Measurements from ENCODE around the gene PPP4R4. TPM values are rescaled to one million over a fixed set of nuclear protein-coding genes. Genes with fewer than 3 reads are reported as not detected.
"Not testable (repeated sequence)": the region's sequence is repeated elsewhere in the genome, so short reads cannot be mapped to it uniquely, and the experiment has no call there.

Gene PPP4R4
- total RNA-seq, 1 experiment from 2014 or later = 1.5 TPM

- DNase-seq (ENCODE audit: low spot score) = no peak
Observed at GRCh38 chr14:94269156-94269555, 95.0 kb downstream of the PPP4R4 start.

GRCh38 chr14:94276898-94277561 lies 102.9 kb downstream of the PPP4R4 start:
- DNase-seq (ENCODE audit: low spot score) = not testable (repeated sequence)

- no peak for DNase-seq (ENCODE audit: low spot score)
Observed at GRCh38 chr14:94278731-94279130, 104.6 kb downstream of the PPP4R4 start.

- no peak for DNase-seq (ENCODE audit: low spot score)
Observed at GRCh38 chr14:94282991-94283723, 109.0 kb downstream of the PPP4R4 start.

- no peak for DNase-seq (ENCODE audit: low spot score)
Observed at GRCh38 chr14:94284221-94284620, 110.1 kb downstream of the PPP4R4 start.

GRCh38 chr14:94285158-94285557 lies 111.0 kb downstream of the PPP4R4 start:
- no peak for DNase-seq (ENCODE audit: low spot score)

GRCh38 chr14:94288610-94289465 lies 114.7 kb downstream of the PPP4R4 start:
- DNase-seq (ENCODE audit: low spot score) = no peak

- DNase-seq (ENCODE audit: low spot score) = no peak
Observed at GRCh38 chr14:94290197-94290596, 116.1 kb downstream of the PPP4R4 start.

- no peak for DNase-seq (ENCODE audit: low spot score)
Observed at GRCh38 chr14:94291159-94291905, 117.2 kb downstream of the PPP4R4 start.

GRCh38 chr14:94291906-94292525 lies 117.9 kb downstream of the PPP4R4 start:
- no peak for DNase-seq (ENCODE audit: low spot score)

GRCh38 chr14:94292526-94292871 lies 118.4 kb downstream of the PPP4R4 start:
- DNase-seq (ENCODE audit: low spot score) = no peak

- DNase-seq (ENCODE audit: low spot score) = no peak
Observed at GRCh38 chr14:94292872-94293577, 118.9 kb downstream of the PPP4R4 start, which contains the start of gene SERPINA10. SERPINA10 (minus strand) TSS chr14:94293268; CDS start chr14:94290593, 2,675 bp downstream.

- no peak for DNase-seq (ENCODE audit: low spot score)
Observed at GRCh38 chr14:94293578-94293924, 119.4 kb downstream of the PPP4R4 start.

- DNase-seq (ENCODE audit: low spot score) = no peak
Observed at GRCh38 chr14:94295360-94296180, 121.4 kb downstream of the PPP4R4 start.

- DNase-seq (ENCODE audit: low spot score) = not testable (repeated sequence)
Observed at GRCh38 chr14:94296181-94296545, 122.0 kb downstream of the PPP4R4 start.

GRCh38 chr14:94298130-94298529 lies 124.0 kb downstream of the PPP4R4 start:
- no peak for DNase-seq (ENCODE audit: low spot score)

- DNase-seq (ENCODE audit: low spot score) = no peak
Observed at GRCh38 chr14:94303111-94303510, 129.0 kb downstream of the PPP4R4 start.

GRCh38 chr14:94304243-94304642 lies 130.1 kb downstream of the PPP4R4 start:
- DNase-seq (ENCODE audit: low spot score) = no peak

- no peak for DNase-seq (ENCODE audit: low spot score)
Observed at GRCh38 chr14:94305620-94306019, 131.5 kb downstream of the PPP4R4 start.

Data from A172 (cell line).